Vagina (tissue), 2 donors: Measurements from ENCODE around the gene DUSP15. TPM values are rescaled to one million over a fixed set of nuclear protein-coding genes. Genes with fewer than 3 reads are reported as not detected.

Experiments used
- DNase-seq, 2 donors: peaks; one replicate each; pipeline ENCODE4 v3.0.0-alpha.2; 2017; ENCODE audit errors: extremely low spot score in 2 of 2
- H3K27ac ChIP-seq: fragments of 200-600 bp; sonication (generic); one replicate; pipeline ENCODE4 v1.5.1; 2019
- H3K27me3 ChIP-seq: fragments of 200-600 bp; sonication (generic); one replicate; pipeline ENCODE4 v1.5.1; 2019
- H3K36me3 ChIP-seq, 2 donors: fragments of 200-600 bp; sonication (generic); one replicate each; pipeline ENCODE4 v1.5.1; 2017 to 2019
- H3K4me1 ChIP-seq: fragments of 200-600 bp; sonication (generic); one replicate; pipeline ENCODE4 v1.5.1; 2019
- H3K4me3 ChIP-seq, 2 donors: fragments of 200-600 bp; sonication (generic); 1 replicate in 1 of 2; 2 replicates in 1 of 2; pipeline ENCODE4 v1.5.1; 2016 to 2019
- H3K9me3 ChIP-seq: fragments of 200-600 bp; sonication (generic); one replicate; pipeline ENCODE4 v1.5.1; 2019
- CTCF ChIP-seq, 3 experiments: fragments of 450-650 bp in 2 of 3; fragments of 200-600 bp in 1 of 3; sonication (generic) in 1 of 3; IDR thresholded peaks; one replicate each; pipeline ENCODE4 v1.5.1; 2017 to 2019; ENCODE audit warnings: antibody characterized with exemption in 3 of 3, mild to moderate bottlenecking in 2 of 3, moderate library complexity in 2 of 3
- POLR2A ChIP-seq, 2 donors: fragments of 450-650 bp; IDR thresholded peaks; one replicate each; pipeline ENCODE4 v1.6.1; 2017; ENCODE audit warnings: antibody characterized with exemption in 2 of 2, mild to moderate bottlenecking in 2 of 2, moderate library complexity in 2 of 2
- POLR2AphosphoS5 ChIP-seq, 2 donors: sonication (generic); formaldehyde crosslinking; IDR thresholded peaks; one replicate each; pipeline ENCODE4 v1.9.0; 2017; ENCODE audit warnings: antibody characterized with exemption in 2 of 2, mild to moderate bottlenecking in 2 of 2, low read depth in 1 of 2; ENCODE audit not compliant: insufficient read depth in 1 of 2
- intact Hi-C: fragments of 100-400 bp; cut with DNase I; formaldehyde crosslinking; loops from one replicate; pipeline ENCODE4 v1.15.1; 2023
- total RNA-seq: library from RNA; depleted of rRNA; stranded (reverse); fragments of >200 nt; gene quantifications from one replicate; pipeline ENCODE4 v1.2.3, GENCODE V29; 2016

The DUSP15 gene
- total RNA-seq, 1 donor from 2014 or later: 2.5 TPM

GRCh38 chr20:31837896-31838397, 32.4 kb downstream of the DUSP15 start:
- intact Hi-C loops: loop anchor here (5.0 kb wide), 1 partner anchor 114 kb away; the partner anchor contains the start of gene PDRG1
- H3K4me1 ChIP-seq: peaks cover 37% of the 10 kb centered on the region
- DNase-seq: no peak
- H3K27ac ChIP-seq: no peak overlapping the region
- no peaks in the 10 kb centered on the region for H3K9me3 ChIP-seq
- H3K36me3 ChIP-seq: no peaks in the 10 kb centered on the region
- TF ChIP-seq CTCF (IDR thresholded peaks at IDR 0.05) (no peak), POLR2A (IDR thresholded peaks at IDR 0.05) (no peak), POLR2AphosphoS5 (IDR thresholded peaks at IDR 0.05; ENCODE audit: insufficient read depth in 1 of 2, low read depth in 1 of 2) (no peak)
- no peaks in the 10 kb centered on the region for H3K27me3 ChIP-seq
- H3K4me3 ChIP-seq: no peak overlapping the region

DNA sequence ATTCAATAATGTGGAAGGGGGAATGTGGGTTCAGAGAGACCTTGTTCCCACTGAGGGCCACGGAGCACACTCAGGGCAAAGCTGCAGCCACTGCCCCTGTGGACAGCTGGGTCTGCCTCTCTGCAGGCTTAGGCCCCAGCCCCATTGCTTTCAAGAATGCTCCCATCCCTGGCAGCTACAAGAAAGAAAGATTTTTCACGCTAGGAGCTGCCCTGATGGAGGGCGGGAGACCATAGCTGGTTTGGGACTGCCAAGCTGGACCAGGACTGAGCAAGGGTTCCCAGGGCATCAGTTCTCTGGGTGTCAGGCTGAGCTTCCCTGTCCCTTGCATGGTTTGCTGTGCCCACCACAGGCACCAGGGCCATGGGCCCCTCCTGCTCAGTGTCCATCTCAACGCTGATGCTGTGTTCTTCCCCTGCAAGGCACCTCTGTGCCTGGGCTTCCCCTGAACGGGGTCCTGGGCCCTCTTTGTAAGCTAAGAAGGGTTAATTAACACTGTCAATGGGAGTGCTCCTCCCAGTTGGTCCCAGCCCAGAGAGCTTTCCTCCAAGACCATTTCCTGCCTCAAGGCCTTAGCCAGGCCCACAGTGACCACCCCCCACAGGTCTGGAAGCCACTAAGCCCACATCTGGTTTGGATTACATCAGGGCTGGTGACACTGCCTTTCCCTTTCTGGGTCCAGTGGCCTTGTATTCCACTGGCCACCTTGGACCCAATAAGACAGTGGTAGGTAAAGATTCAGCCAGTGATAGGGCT, 33.3 kb downstream of the DUSP15 start:
- no peaks in the 10 kb centered on the region for H3K36me3 ChIP-seq
- peaks cover 33% of the 10 kb centered on the region for H3K4me1 ChIP-seq
- intact Hi-C loops: loop anchor here (5.0 kb wide), 1 partner anchor 115 kb away; the partner anchor contains the start of gene PDRG1
- no peak overlapping the region for H3K4me3 ChIP-seq
- TF ChIP-seq POLR2A (IDR thresholded peaks at IDR 0.05): no peak
- TF ChIP-seq POLR2AphosphoS5 (IDR thresholded peaks at IDR 0.05; ENCODE audit: insufficient read depth in 1 of 2, low read depth in 1 of 2): no peak
- no peak for TF ChIP-seq CTCF (IDR thresholded peaks at IDR 0.05)
- H3K9me3 ChIP-seq: no peaks in the 10 kb centered on the region
- peak overlapping the region; percentile 19 for H3K27ac ChIP-seq
- no peaks in the 10 kb centered on the region for H3K27me3 ChIP-seq
- DNase-seq: no peak

DNA sequence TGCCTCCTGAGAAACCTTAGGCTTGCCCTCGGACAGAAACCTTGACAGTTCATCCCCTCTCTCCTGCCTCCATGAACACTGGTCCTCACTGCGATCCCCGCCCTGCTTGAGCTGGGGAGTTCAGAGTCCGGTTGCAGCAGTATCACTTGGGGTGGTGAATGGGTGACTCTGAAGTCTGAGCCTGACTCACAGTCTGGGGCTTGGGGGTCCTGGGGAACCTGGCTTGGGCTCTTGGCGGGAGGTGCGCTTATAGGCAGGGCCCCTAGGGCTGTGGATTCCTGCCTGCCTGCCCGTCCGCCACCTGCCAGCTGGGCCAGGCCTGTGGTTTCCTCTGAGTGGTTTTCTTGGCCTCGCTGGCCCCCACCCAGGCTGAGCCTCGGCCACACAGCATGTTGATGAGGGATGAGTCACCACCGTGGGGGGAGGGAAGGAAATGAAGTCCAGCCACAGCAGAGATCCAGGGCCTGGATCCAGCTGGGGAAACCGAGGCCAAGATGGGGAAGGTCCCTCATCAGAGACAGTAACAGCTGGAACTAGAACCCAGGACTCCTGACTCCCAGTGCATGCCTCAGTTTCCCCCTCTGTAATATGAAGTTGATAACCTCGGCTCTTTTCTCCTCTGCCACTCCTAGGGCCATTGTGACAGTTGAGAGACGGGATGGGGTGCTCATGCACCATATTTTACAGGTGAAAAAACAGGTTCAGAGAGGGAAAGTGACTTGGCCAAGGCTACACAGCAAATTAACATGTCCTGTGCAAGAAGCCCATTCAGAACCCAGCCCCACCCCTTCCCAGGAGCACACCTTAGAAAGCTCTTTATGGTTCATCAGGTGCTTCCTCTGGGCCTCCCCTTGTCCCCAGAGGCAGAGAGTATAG, 34.1 kb downstream of the DUSP15 start:
- TF ChIP-seq CTCF (IDR thresholded peaks at IDR 0.05) (no peak), POLR2A (IDR thresholded peaks at IDR 0.05) (no peak), POLR2AphosphoS5 (IDR thresholded peaks at IDR 0.05; ENCODE audit: insufficient read depth in 1 of 2, low read depth in 1 of 2) (no peak)
- DNase-seq: no peak
- Histone ChIP-seq H3K27me3 (no peaks in the 10 kb centered on the region), H3K4me1 (peaks cover 25% of the 10 kb centered on the region), H3K9me3 (no peaks in the 10 kb centered on the region), H3K36me3 (no peaks in the 10 kb centered on the region), H3K27ac (peak overlapping the region; percentile 13), H3K4me3 (no peak overlapping the region)
- intact Hi-C loops: loop anchor here (5.0 kb wide), 1 partner anchor 116 kb away; the partner anchor contains the start of gene PDRG1

DNA sequence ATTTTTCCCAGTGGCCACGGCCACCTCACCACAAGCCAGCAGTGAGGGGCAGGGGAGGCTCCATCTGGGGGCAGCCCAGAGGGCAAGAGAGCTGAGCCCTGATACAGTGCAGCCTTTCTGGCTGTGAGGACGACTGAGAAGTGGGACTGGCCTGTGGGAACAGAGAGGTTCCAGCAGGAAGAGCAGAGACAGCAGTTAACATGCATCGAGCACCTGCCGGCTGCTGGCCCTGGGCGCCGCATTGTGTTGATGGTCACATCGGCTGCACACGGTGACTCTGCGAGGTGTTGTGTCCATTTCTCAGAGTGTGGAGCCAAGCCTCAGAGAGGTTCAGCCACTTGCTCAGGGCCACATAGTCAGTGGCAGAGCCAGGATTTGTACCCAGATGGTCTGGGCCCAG, 34.8 kb downstream of the DUSP15 start:
- H3K36me3 ChIP-seq: no peaks in the 10 kb centered on the region
- peak overlapping the region; percentile 13 for H3K27ac ChIP-seq
- H3K4me3 ChIP-seq: no peak overlapping the region
- peaks cover 21% of the 10 kb centered on the region for H3K4me1 ChIP-seq
- intact Hi-C loops: loop anchor here (5.0 kb wide), 1 partner anchor 117 kb away; the partner anchor contains the start of gene PDRG1
- DNase-seq: no peak
- TF ChIP-seq CTCF (IDR thresholded peaks at IDR 0.05): no peak
- TF ChIP-seq POLR2A (IDR thresholded peaks at IDR 0.05): no peak
- TF ChIP-seq POLR2AphosphoS5 (IDR thresholded peaks at IDR 0.05; ENCODE audit: insufficient read depth in 1 of 2, low read depth in 1 of 2): no peak
- H3K27me3 ChIP-seq: no peaks in the 10 kb centered on the region
- H3K9me3 ChIP-seq: no peaks in the 10 kb centered on the region
